Activated T-cell treated with anti-CD3 and anti-CD28 coated beads, Interleukin-2, amount 50 U/mL, for 1 hour (primary cell): Measurements from ENCODE around the gene KRT5.

Experiments used
- DNase-seq: peaks from one replicate; pipeline ENCODE4 v3.0.0-alpha.2; 2020

Gene KRT5

GRCh38 chr12:52519826-52520662 is at the start of gene KRT5:
Gene KRT5 (minus strand): TSS chr12:52520394. CDS start chr12:52520296, 98 bp downstream.
- no peak for DNase-seq

- no peak for DNase-seq
Observed at GRCh38 chr12:52568111-52568510, 47.9 kb upstream of the KRT5 start.

- DNase-seq: peak; percentile 32
Observed at GRCh38 chr12:52566847-52567291, 46.7 kb upstream of the KRT5 start.

- no peak for DNase-seq
Observed at GRCh38 chr12:52564582-52564981, 44.4 kb upstream of the KRT5 start.

GRCh38 chr12:52561880-52562449 is 41.8 kb upstream of the KRT5 start:
- no peak for DNase-seq

GRCh38 chr12:52559979-52560378 is 39.8 kb upstream of the KRT5 start:
- DNase-seq: no peak

GRCh38 chr12:52558781-52559445 is 38.7 kb upstream of the KRT5 start:
- DNase-seq: no peak

GRCh38 chr12:52557476-52557875 is 37.3 kb upstream of the KRT5 start:
- DNase-seq: no peak

- DNase-seq: no peak
Observed at GRCh38 chr12:52555577-52555976, 35.4 kb upstream of the KRT5 start.

GRCh38 chr12:52552681-52553195 is 32.5 kb upstream of the KRT5 start, which contains the start of gene KRT71:
Gene KRT71 (minus strand): TSS chr12:52553145. CDS start chr12:52553077, 68 bp downstream.
- no peak for DNase-seq

- no peak for DNase-seq
Observed at GRCh38 chr12:52552055-52552454, 31.9 kb upstream of the KRT5 start.

- DNase-seq: no peak
Observed at GRCh38 chr12:52551216-52551865, 31.1 kb upstream of the KRT5 start.

- DNase-seq: no peak
Observed at GRCh38 chr12:52546126-52546525, 25.9 kb upstream of the KRT5 start.

- no peak for DNase-seq
Observed at GRCh38 chr12:52543985-52544883, 24.0 kb upstream of the KRT5 start.

- DNase-seq: no peak
Observed at GRCh38 chr12:52542785-52543318, 22.7 kb upstream of the KRT5 start.

GRCh38 chr12:52542157-52542556 is 22.0 kb upstream of the KRT5 start:
- no peak for DNase-seq

- DNase-seq: no peak
Observed at GRCh38 chr12:52541709-52542108, 21.5 kb upstream of the KRT5 start.

GRCh38 chr12:52540531-52540930 is 20.3 kb upstream of the KRT5 start:
- DNase-seq: no peak

- DNase-seq: no peak
Observed at GRCh38 chr12:52539821-52540173, 19.6 kb upstream of the KRT5 start.

- DNase-seq: no peak
Observed at GRCh38 chr12:52539083-52539820, 19.1 kb upstream of the KRT5 start.

- no peak for DNase-seq
Observed at GRCh38 chr12:52537101-52537500, 16.9 kb upstream of the KRT5 start.
